ENCODE results near the gene FARS2. TPM values are rescaled to one million over a fixed set of nuclear protein-coding genes. Genes with fewer than 3 reads are reported as not detected.

FARS2 gene
- total RNA-seq, 4 donors from 2014 or later = 10.6 to 24.9 (median 15.2) TPM

GRCh38 chr6:5778906-5779305 lies 517.6 kb downstream of the FARS2 start:
- Histone ChIP-seq H3K9me3 (no peaks in the 10 kb centered on the region), H3K4me1 (peaks cover 0 to 12% (median 8%) of the 10 kb centered on the region in 4 donors), H3K27me3 (no peaks in the 10 kb centered on the region), H3K27ac (replicated peaks in 1 of 4) (no peak overlapping the region), H3K4me3 (no peak overlapping the region), H3K36me3 (peaks cover 0 to 11% (median 0%) of the 10 kb centered on the region in 4 donors)
- TF ChIP-seq EP300 (IDR thresholded peaks at IDR 0.05) (no peak), POLR2AphosphoS5 (IDR thresholded peaks at IDR 0.05) (no peak), POLR2A (IDR thresholded peaks at IDR 0.05; ENCODE audit: low read depth) (no peak), CTCF (IDR thresholded peaks at IDR 0.05) (no peak)
- DNase-seq (ENCODE audit: extremely low spot score) = no peak
- intact Hi-C loops (cut with DNase I) = no loop called here
- 95% methylated on average over 7 of the region's 7 CpGs for WGBS

GRCh38 chr6:5781019-5781418 lies 519.7 kb downstream of the FARS2 start:
- intact Hi-C loops (cut with DNase I) = no loop called here

GRCh38 chr6:5781966-5782556 lies 520.7 kb downstream of the FARS2 start:
- DNase-seq (ENCODE audit: extremely low spot score) = no peak
- Histone ChIP-seq H3K27ac (replicated peaks in 1 of 4) (no peak overlapping the region), H3K4me1 (peaks cover 0 to 12% (median 8%) of the 10 kb centered on the region in 4 donors), H3K9me3 (no peaks in the 10 kb centered on the region), H3K4me3 (no peak overlapping the region), H3K27me3 (no peaks in the 10 kb centered on the region), H3K36me3 (no peaks in the 10 kb centered on the region)
- TF ChIP-seq CTCF (IDR thresholded peaks at IDR 0.05) (no peak), POLR2A (IDR thresholded peaks at IDR 0.05; ENCODE audit: low read depth) (no peak), POLR2AphosphoS5 (IDR thresholded peaks at IDR 0.05) (no peak), EP300 (IDR thresholded peaks at IDR 0.05) (no peak)
- 89% methylated on average over 16 of the region's 17 CpGs for WGBS
- intact Hi-C loops (cut with DNase I) = no loop called here

More at GRCh38 chr6:5781019-5781418, 519.7 kb downstream of the FARS2 start:
- no peak for TF ChIP-seq POLR2AphosphoS5 (IDR thresholded peaks at IDR 0.05)
- TF ChIP-seq CTCF (IDR thresholded peaks at IDR 0.05) = no peak
- no peak for TF ChIP-seq EP300 (IDR thresholded peaks at IDR 0.05)
- TF ChIP-seq POLR2A (IDR thresholded peaks at IDR 0.05; ENCODE audit: low read depth) = no peak
- Histone ChIP-seq H3K27ac (replicated peaks in 1 of 4) (no peak overlapping the region), H3K36me3 (no peaks in the 10 kb centered on the region), H3K4me3 (no peak overlapping the region), H3K27me3 (no peaks in the 10 kb centered on the region), H3K4me1 (peaks cover 0 to 12% (median 8%) of the 10 kb centered on the region in 4 donors), H3K9me3 (no peaks in the 10 kb centered on the region)
- WGBS = 97% methylated on average over 6 of the region's 6 CpGs
- DNase-seq (ENCODE audit: extremely low spot score) = no peak

- Histone ChIP-seq H3K36me3 (no peaks in the 10 kb centered on the region), H3K27ac (replicated peaks in 1 of 4) (no peak overlapping the region), H3K4me1 (peaks cover 0 to 12% (median 8%) of the 10 kb centered on the region in 4 donors), H3K9me3 (no peaks in the 10 kb centered on the region), H3K4me3 (no peak overlapping the region), H3K27me3 (no peaks in the 10 kb centered on the region)
- intact Hi-C loops (cut with DNase I) = no loop called here
- DNase-seq (ENCODE audit: extremely low spot score) = no peak
- WGBS = 61% methylated on average over 24 of the region's 26 CpGs
- TF ChIP-seq CTCF (IDR thresholded peaks at IDR 0.05) (no peak), POLR2AphosphoS5 (IDR thresholded peaks at IDR 0.05) (no peak), POLR2A (IDR thresholded peaks at IDR 0.05; ENCODE audit: low read depth) (no peak), EP300 (IDR thresholded peaks at IDR 0.05) (no peak)
These were observed 521.7 kb downstream of the FARS2 start for GRCh38 chr6:5782783-5783547.
